Adipocyte (in vitro differentiated cells): ENCODE measurements around the gene PRDX6.
A peak's percentile ranks its signal among the peaks of the same experiment; 100 is the strongest.
"Not testable (repeated sequence)": the region's sequence is repeated elsewhere in the genome, so short reads cannot be mapped to it uniquely, and the experiment has no call there.

Source experiments
- DNase-seq: peaks from one replicate; pipeline ENCODE4 v3.0.0-alpha.2; 2015; ENCODE audit warnings: low read depth
- H3K27me3 ChIP-seq: replicated peaks from 2 replicates; pipeline ENCODE4 v1.7.0; 2013; ENCODE audit warnings: mild to moderate bottlenecking, low read length, moderate library complexity; ENCODE audit not compliant: control insufficient read depth, insufficient read depth
- H3K36me3 ChIP-seq: 2 replicates; pipeline ENCODE4 v1.7.0; 2013; ENCODE audit warnings: low read length, mild to moderate bottlenecking, moderate library complexity; ENCODE audit not compliant: control insufficient read depth, insufficient read depth, severe bottlenecking
- H3K4me1 ChIP-seq: 2 replicates; pipeline ENCODE4 v1.7.0; 2013; ENCODE audit warnings: mild to moderate bottlenecking, low read length, moderate library complexity; ENCODE audit not compliant: control insufficient read depth, insufficient read depth
- H3K4me3 ChIP-seq: 2 replicates; pipeline ENCODE4 v1.7.0; 2013; ENCODE audit warnings: mild to moderate bottlenecking, low read length, moderate library complexity
- H3K9ac ChIP-seq: 2 replicates; pipeline ENCODE4 v1.7.0; 2013; ENCODE audit warnings: mild to moderate bottlenecking, low read length, moderate library complexity
- H3K9me3 ChIP-seq: 2 replicates; pipeline ENCODE4 v1.7.0; 2013; ENCODE audit warnings: mild to moderate bottlenecking, low read length, moderate library complexity; ENCODE audit not compliant: control insufficient read depth

Gene PRDX6

GRCh38 chr1:173470608-173471007, 6.5 kb upstream of the PRDX6 start:
- peaks cover 26% of the 10 kb centered on the region for H3K4me1 ChIP-seq
- no peaks in the 10 kb centered on the region for H3K27me3 ChIP-seq
- DNase-seq, result no peak
- H3K4me3 ChIP-seq, result no peak overlapping the region
- no peak overlapping the region for H3K9ac ChIP-seq
- no peaks in the 10 kb centered on the region for H3K36me3 ChIP-seq
- no peaks in the 10 kb centered on the region for H3K9me3 ChIP-seq

GRCh38 chr1:173473599-173474011, 3.5 kb upstream of the PRDX6 start:
- Histone ChIP-seq H3K36me3 (no peaks in the 10 kb centered on the region), H3K4me3 (peak overlapping the region; percentile 49), H3K27me3 (no peaks in the 10 kb centered on the region), H3K9me3 (no peaks in the 10 kb centered on the region), H3K4me1 (peaks cover 36% of the 10 kb centered on the region), H3K9ac (peak overlapping the region; percentile 46)
- DNase-seq, result peak; percentile 67

GRCh38 chr1:173474097-173474779, 2.9 kb upstream of the PRDX6 start:
- peak; percentile 53 for DNase-seq
- Histone ChIP-seq H3K27me3 (no peaks in the 10 kb centered on the region), H3K4me3 (peak overlapping the region; percentile 49), H3K36me3 (no peaks in the 10 kb centered on the region), H3K9ac (peak overlapping the region; percentile 93), H3K4me1 (peaks cover 43% of the 10 kb centered on the region), H3K9me3 (no peaks in the 10 kb centered on the region)

GRCh38 chr1:173474780-173475421, 2.2 kb upstream of the PRDX6 start:
- Histone ChIP-seq H3K9ac (peak overlapping the region; percentile 93), H3K4me1 (peaks cover 49% of the 10 kb centered on the region), H3K4me3 (peak overlapping the region; percentile 92)
- not testable (repeated sequence) for H3K27me3 ChIP-seq, DNase-seq, H3K36me3 ChIP-seq, H3K9me3 ChIP-seq

GRCh38 chr1:173475564-173476196, 1.5 kb upstream of the PRDX6 start:
- Histone ChIP-seq H3K36me3 (peaks cover 14% of the 10 kb centered on the region), H3K9me3 (no peaks in the 10 kb centered on the region), H3K4me3 (peak overlapping the region; percentile 92), H3K27me3 (no peaks in the 10 kb centered on the region), H3K4me1 (peaks cover 57% of the 10 kb centered on the region), H3K9ac (peak overlapping the region; percentile 93)
- DNase-seq, result peak; percentile 82

- Histone ChIP-seq H3K36me3 (peaks cover 19% of the 10 kb centered on the region), H3K27me3 (no peaks in the 10 kb centered on the region), H3K9ac (peak overlapping the region; percentile 93), H3K9me3 (no peaks in the 10 kb centered on the region), H3K4me1 (peaks cover 63% of the 10 kb centered on the region), H3K4me3 (peak overlapping the region; percentile 92)
- no peak for DNase-seq
Observed at GRCh38 chr1:173476197-173476664, 904 bp upstream of the PRDX6 start.

- peaks cover 67% of the 10 kb centered on the region for H3K4me1 ChIP-seq
- DNase-seq, result peak; percentile 96
- H3K9me3 ChIP-seq, result no peaks in the 10 kb centered on the region
- peaks cover 25% of the 10 kb centered on the region for H3K36me3 ChIP-seq
- peak overlapping the region; percentile 97 for H3K4me3 ChIP-seq
- no peaks in the 10 kb centered on the region for H3K27me3 ChIP-seq
- H3K9ac ChIP-seq, result peak overlapping the region; percentile 93
Observed at GRCh38 chr1:173476665-173477285, 360 bp upstream of the PRDX6 start.

- Histone ChIP-seq H3K9ac (peak overlapping the region; percentile 98), H3K36me3 (peaks cover 39% of the 10 kb centered on the region)
Observed at GRCh38 chr1:173478094-173478674, 1.0 kb downstream of the PRDX6 start.

GRCh38 chr1:173479649-173480048, 2.5 kb downstream of the PRDX6 start:
- DNase-seq, result peak; percentile 7
- Histone ChIP-seq H3K9ac (peak overlapping the region; percentile 98), H3K27me3 (no peaks in the 10 kb centered on the region), H3K4me3 (peak overlapping the region; percentile 97), H3K9me3 (no peaks in the 10 kb centered on the region), H3K36me3 (peaks cover 52% of the 10 kb centered on the region), H3K4me1 (peaks cover 54% of the 10 kb centered on the region)

More at GRCh38 chr1:173478094-173478674, 1.0 kb downstream of the PRDX6 start:
- peaks cover 69% of the 10 kb centered on the region for H3K4me1 ChIP-seq
- H3K9me3 ChIP-seq, result no peaks in the 10 kb centered on the region
- peak; percentile 87 for DNase-seq
- peak overlapping the region; percentile 97 for H3K4me3 ChIP-seq
- no peaks in the 10 kb centered on the region for H3K27me3 ChIP-seq

GRCh38 chr1:173481195-173481772, 4.1 kb downstream of the PRDX6 start:
- Histone ChIP-seq H3K4me3 (peak overlapping the region; percentile 97), H3K9me3 (no peaks in the 10 kb centered on the region), H3K4me1 (peaks cover 42% of the 10 kb centered on the region), H3K27me3 (no peaks in the 10 kb centered on the region), H3K36me3 (peaks cover 68% of the 10 kb centered on the region), H3K9ac (peak overlapping the region; percentile 4)
- no peak for DNase-seq
